GM10266 (cell line): ENCODE measurements around the gene TELO2.

Experiments used
- DNase-seq: peaks from one replicate; pipeline ENCODE4 v3.0.0; 2012; ENCODE audit errors: extremely low spot score
- TF ChIP-seq, protein P1 (sequence below): IDR thresholded peaks from 2 replicates; pipeline ENCODE4 v1.5.1; 2012; ENCODE audit warnings: mild to moderate bottlenecking, low read depth; ENCODE audit not compliant: control insufficient read depth, insufficient read depth; ENCODE audit errors: missing control alignments

Gene TELO2

DNA sequence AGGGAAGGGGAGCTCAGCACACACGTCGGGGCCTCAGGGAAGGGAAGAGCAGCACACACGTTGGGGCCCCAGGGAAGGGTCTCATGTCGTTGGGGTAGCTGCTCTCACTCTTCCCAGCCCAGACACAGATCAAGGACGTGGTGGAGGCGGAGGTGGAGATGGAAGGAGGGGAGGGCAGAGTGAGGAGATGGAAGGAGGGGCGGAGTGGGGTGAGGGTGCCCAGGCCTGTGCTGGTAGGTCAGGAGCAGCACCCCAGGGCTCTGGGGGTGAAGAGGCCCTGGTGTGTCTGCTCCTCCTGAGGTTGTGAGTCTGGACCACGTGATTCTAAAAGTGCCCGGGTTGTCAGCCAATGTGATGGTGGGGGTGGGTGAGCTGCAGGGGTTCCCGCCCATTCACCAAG lies 33.2 kb upstream of the TELO2 start:
- TF ChIP-seq, protein P1, sequence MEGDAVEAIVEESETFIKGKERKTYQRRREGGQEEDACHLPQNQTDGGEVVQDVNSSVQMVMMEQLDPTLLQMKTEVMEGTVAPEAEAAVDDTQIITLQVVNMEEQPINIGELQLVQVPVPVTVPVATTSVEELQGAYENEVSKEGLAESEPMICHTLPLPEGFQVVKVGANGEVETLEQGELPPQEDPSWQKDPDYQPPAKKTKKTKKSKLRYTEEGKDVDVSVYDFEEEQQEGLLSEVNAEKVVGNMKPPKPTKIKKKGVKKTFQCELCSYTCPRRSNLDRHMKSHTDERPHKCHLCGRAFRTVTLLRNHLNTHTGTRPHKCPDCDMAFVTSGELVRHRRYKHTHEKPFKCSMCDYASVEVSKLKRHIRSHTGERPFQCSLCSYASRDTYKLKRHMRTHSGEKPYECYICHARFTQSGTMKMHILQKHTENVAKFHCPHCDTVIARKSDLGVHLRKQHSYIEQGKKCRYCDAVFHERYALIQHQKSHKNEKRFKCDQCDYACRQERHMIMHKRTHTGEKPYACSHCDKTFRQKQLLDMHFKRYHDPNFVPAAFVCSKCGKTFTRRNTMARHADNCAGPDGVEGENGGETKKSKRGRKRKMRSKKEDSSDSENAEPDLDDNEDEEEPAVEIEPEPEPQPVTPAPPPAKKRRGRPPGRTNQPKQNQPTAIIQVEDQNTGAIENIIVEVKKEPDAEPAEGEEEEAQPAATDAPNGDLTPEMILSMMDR, result no peak
- no peak for DNase-seq

DNA sequence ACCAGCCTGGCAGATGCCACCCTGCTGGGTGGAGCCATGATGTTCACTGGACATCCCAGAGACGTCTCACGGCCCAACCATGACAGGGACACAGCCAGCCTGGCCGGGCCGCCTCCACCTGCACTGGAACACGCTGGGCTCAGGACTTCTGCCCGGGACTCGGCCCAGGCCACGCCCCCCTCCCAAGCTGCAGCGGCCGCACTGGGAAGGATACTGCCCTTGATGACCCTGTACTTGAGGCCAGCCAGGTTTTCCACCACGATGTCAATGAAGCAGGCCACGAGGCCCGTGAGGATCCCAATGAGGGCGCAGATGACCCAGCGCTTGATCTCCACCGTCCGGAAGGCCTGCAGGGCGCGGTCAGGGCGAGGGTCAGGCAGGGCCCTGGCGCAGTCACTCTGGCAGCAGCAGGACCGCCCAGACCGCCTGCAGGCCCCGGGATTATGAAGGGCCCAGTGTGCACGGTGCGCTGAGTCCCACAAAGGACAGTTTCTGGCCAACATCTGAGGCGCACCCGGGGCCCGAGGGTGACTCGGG lies 32.5 kb upstream of the TELO2 start:
- DNase-seq, result no peak

DNA sequence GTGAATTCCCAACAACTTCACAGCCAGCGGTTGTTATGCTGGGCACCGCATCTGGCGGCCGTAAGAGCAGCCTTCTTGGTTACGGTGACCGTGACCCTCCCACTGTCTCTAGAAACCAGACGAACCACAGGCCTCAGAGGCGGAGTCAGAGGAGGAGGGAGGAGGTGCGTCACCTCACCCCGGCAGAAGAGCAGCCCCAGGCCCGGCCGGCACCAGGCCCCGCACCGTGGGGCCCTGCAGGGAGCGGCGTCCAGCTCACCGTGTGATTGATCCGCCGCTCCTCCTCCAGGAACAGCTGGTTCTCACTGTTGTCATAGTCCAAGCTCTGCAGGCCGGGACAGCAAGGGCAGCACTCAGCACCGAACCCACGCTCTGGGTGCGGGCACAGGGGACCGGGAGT lies 32.0 kb upstream of the TELO2 start:
- TF ChIP-seq, protein P1, result no peak
- no peak for DNase-seq

More for the DNA sequence above, 32.5 kb upstream of the TELO2 start:
- TF ChIP-seq, protein P1, result no peak

DNA sequence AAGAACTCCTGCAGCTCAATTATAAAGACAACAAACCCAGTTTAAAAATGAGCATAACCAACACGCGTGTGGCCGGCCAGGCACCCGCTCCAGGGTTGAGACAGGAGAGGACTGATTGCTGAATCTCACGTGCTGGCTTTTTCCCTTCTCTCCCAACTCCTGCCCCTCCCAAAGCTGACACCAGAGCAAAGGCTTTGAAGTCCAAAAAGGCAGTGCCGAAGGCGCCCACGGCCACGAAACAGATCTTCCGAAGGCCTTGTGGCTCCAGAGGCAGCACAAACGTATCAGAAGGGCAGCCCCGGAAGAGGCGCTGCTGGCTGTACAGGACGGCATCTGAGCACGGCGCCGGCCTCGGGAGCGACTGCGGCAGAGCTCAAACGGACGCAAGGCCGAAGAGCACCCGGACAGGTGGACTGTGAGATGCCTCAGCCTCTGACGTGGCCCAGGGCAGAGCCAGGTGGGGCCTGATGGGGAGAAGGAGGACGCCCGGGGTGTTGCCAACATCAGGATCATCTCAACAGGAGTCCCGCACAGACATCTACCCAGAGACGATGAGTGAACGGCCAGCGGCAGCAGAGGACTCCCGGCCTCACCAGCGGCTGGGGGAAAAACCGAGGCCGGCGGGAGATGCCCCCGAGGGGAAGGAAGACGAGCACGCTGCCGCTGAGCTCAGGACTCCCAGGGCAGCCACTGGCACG lies 28.8 kb upstream of the TELO2 start:
- TF ChIP-seq, protein P1, result no peak

DNA sequence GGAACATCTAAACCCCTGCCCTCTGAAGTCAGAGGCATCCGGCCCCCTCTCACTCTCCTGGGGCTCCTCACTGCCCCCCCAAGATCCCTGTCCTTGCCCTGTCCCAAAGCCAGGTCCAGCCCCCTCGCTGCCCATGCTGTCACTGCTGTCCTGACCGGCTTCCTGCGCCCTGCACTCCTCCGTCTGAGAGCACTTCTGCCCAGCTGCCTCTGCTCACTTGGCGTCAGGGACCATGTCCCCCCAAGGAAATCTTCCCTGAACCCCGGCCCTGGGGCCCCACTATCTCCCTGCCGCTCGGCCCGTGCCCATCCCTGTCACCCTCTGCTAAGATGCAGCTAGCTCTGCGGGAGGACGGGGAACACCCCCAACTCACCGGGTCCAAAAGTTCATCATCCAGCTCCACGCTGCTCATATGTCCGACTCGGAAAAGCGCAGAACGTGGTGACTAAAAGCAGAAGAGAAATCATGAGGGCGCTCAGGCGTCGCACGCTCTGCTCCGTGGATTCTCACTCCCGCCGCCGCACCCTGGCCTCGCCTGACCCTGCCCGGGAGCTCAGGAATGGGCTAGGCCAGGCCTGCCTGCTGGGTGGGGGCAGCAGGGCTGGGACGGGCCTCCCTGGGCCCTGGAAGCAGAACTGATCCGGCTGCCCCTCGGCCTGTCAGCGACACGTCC lies 28.1 kb upstream of the TELO2 start:
- TF ChIP-seq, protein P1, result no peak
- DNase-seq, result no peak

More for the DNA sequence above, 28.8 kb upstream of the TELO2 start:
- DNase-seq, result no peak

DNA sequence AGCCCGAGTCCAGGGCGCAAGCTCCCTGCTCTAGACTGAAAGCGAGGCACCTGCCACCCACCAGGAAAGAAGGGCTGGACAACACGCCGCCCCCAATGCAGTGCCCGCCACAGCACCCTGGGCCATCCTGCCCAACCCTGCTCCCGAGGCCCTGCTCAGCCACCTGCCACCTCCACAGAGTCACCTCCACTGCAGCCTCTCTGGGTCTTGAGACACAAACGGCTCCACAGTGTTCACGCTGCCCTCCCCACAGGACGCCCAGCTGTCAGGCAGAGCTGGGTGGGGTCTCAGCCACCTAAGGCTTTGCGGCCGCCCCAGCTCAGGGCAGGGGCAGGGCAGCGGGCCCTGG lies 27.6 kb upstream of the TELO2 start:
- TF ChIP-seq, protein P1, result no peak
- no peak for DNase-seq

DNA sequence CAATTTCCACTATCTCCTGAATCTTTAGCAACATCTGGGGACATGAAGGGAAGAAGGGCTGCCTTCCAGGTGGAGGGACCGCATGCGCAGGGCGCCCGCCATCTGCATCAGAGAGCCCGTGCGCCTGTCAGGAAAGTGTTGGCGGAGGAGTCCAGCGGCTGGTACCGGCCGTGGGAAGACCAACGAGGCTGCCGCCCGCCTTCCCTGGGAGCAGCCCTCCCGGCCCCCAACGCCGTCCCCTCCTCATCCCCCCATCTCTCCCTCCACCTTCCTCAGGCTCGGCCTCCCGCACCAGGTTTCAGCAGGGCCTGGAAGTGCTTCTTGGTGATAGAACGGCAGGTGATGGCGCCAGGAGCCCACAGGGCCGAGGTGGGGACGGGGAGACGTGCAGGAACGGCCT lies 27.1 kb upstream of the TELO2 start:
- TF ChIP-seq, protein P1, result no peak
- no peak for DNase-seq
